HepG2 (cell line): ENCODE measurements around the gene HTR4. TPM values are rescaled to one million over a fixed set of nuclear protein-coding genes. Genes with fewer than 3 reads are reported as not detected.

ENCODE experiments used
- ATAC-seq: fragments of 200-7000 bp; cut with Tn5 transposase; 3 replicates; pipeline ENCODE4 v1.9.1; 2020; ENCODE audit warnings: mild to moderate bottlenecking, moderate library complexity
- BruUV-seq: library from RNA; stranded (reverse); fragments of 400-500 nt; replicated peaks from 2 replicates; lab custom pipeline; 2021; lab: Mats Ljungman, UMichigan
- CTCF ChIA-PET: fragments of 300-600 bp; formaldehyde crosslinking; extraction: SDS; loops from one replicate; lab custom pipeline; 2021; ENCODE audit warnings: low total read pairs, inconsistent platforms, low intra/inter-chr PET ratio; lab: Yijun Ruan, JAX
- POLR2A ChIA-PET: fragments of 350-600 bp; sonication (Branson Sonifier 250); formaldehyde crosslinking; loops from one replicate; lab custom pipeline; 2020; ENCODE audit warnings: antibody characterized with exemption, inconsistent platforms; lab: Yijun Ruan, JAX
- DNase-seq: peaks from one replicate; pipeline ENCODE4 v3.0.0-alpha.2; 2015; ENCODE audit warnings: low spot score
- FAIRE-seq: peaks from 3 replicates; lab custom pipeline; 2011; peaks lifted over from hg19 to GRCh38; lab: Jason Lieb, UNC
- H2AFZ ChIP-seq: one replicate; pipeline ENCODE4 v1.6.1; 2011; ENCODE audit warnings: low read length, inconsistent platforms
- H3K27ac ChIP-seq: fragments of 300-600 bp; 3 replicates; pipeline ENCODE4 v1.8.0; 2011; ENCODE audit warnings: mixed run types, mild to moderate bottlenecking, mixed read lengths, low read length, inconsistent platforms; ENCODE audit not compliant: insufficient read depth; ENCODE audit errors: extremely low read length
- H3K27me3 ChIP-seq, 2 experiments: fragments of 200-600 bp in 1 of 2; 2 replicates in 1 of 2; 3 replicates in 1 of 2; pipeline versions ENCODE4 v1.6.0 to v1.8.0; 2011; ENCODE audit warnings: low read length in 2 of 2, mild to moderate bottlenecking in 2 of 2, moderate library complexity in 2 of 2, inconsistent platforms in 1 of 2; ENCODE audit not compliant: insufficient read depth in 2 of 2, control insufficient read depth in 1 of 2
- H3K36me3 ChIP-seq, 2 experiments: fragments of 200-600 bp in 1 of 2; replicated peaks in 1 of 2; 2 replicates in 1 of 2; 3 replicates in 1 of 2; pipeline versions ENCODE4 v1.5.1 to v1.8.0; 2011; ENCODE audit warnings: low read length in 2 of 2, inconsistent platforms in 1 of 2; ENCODE audit not compliant: insufficient read depth in 2 of 2, control insufficient read depth in 1 of 2
- H3K4me1 ChIP-seq: 2 replicates; pipeline ENCODE4 v1.5.1; 2012; ENCODE audit warnings: low read length, inconsistent platforms; ENCODE audit not compliant: insufficient read depth
- H3K4me2 ChIP-seq: 2 replicates; pipeline ENCODE4 v1.6.0; 2011; ENCODE audit warnings: low read depth, low read length, inconsistent platforms
- H3K4me3 ChIP-seq, 3 experiments: fragments of 200-600 bp in 1 of 3; sonication (generic), shearing (Covaris generic) in 1 of 3; replicated peaks in 1 of 3; 2 replicates each; pipeline ENCODE4 v1.5.1; 2011 to 2016; ENCODE audit warnings: low read length in 3 of 3, inconsistent platforms in 2 of 3, low read depth in 2 of 3, mild to moderate bottlenecking in 2 of 3, control low read depth in 1 of 3, mixed read lengths in 1 of 3; ENCODE audit not compliant: insufficient read depth in 1 of 3
- H3K79me2 ChIP-seq: one replicate; pipeline ENCODE4 v1.6.1; 2011; ENCODE audit warnings: low read length, inconsistent platforms; ENCODE audit not compliant: insufficient read depth
- H3K9ac ChIP-seq: 2 replicates; pipeline ENCODE4 v1.6.0; 2011; ENCODE audit warnings: mild to moderate bottlenecking, low read depth, low read length, inconsistent platforms; ENCODE audit not compliant: insufficient read depth
- H3K9me3 ChIP-seq: 2 replicates; pipeline ENCODE4 v1.5.1; 2012; ENCODE audit warnings: mild to moderate bottlenecking, low read length
- H4K20me1 ChIP-seq: 2 replicates; pipeline ENCODE4 v1.6.0; 2011; ENCODE audit warnings: inconsistent platforms, mild to moderate bottlenecking, low read length, moderate library complexity; ENCODE audit not compliant: insufficient read depth
- JUND ChIP-seq: sonication (generic); formaldehyde crosslinking; IDR thresholded peaks from 2 replicates; pipeline ENCODE4 v1.8.0; 2022; ENCODE audit warnings: mild to moderate bottlenecking, missing genetic modification reagents
- SCMH1 ChIP-seq: sonication (generic); formaldehyde crosslinking; IDR thresholded peaks from 2 replicates; pipeline ENCODE4 v1.9.0; 2021; ENCODE audit warnings: missing genetic modification reagents, mild to moderate bottlenecking, borderline replicate concordance
- SP1 ChIP-seq, 2 experiments: fragments of 450-650 bp in 1 of 2; sonication (generic) in 1 of 2; formaldehyde crosslinking in 1 of 2; IDR thresholded peaks; 2 replicates each; pipeline versions ENCODE4 v1.4.0 to v1.6.1; 2016 to 2020; ENCODE audit warnings: missing genetic modification reagents in 1 of 2
- ZNF251 ChIP-seq: sonication (generic); formaldehyde crosslinking; IDR thresholded peaks from 2 replicates; pipeline ENCODE4 v1.9.0; 2021; ENCODE audit warnings: mild to moderate bottlenecking, missing genetic modification reagents
- ZNF318 ChIP-seq: sonication (generic); formaldehyde crosslinking; IDR thresholded peaks from 2 replicates; pipeline ENCODE4 v1.4.0; 2020; ENCODE audit warnings: mild to moderate bottlenecking, missing genetic modification reagents
- ZSCAN12 ChIP-seq: sonication (generic); formaldehyde crosslinking; IDR thresholded peaks from 2 replicates; pipeline ENCODE4 v1.9.0; 2021; ENCODE audit warnings: mild to moderate bottlenecking, missing genetic modification reagents
- WGBS: methylation state at CpG from one replicate; pipeline ENCODE4 v1.1.6; 2017; ENCODE audit warnings: low lambda C conversion rate; 5-methylcytosine and 5-hydroxymethylcytosine counted together
- in situ Hi-C: cut with HindIII; loops from 2 replicates; pipeline ENCODE4 v1.10.0; 2017; ENCODE audit warnings: low pct_unique_long_range_greater_than_20kb; ENCODE audit not compliant: extremely low pct_ligation_motif_present
- intact Hi-C: fragments of 100-400 bp; cut with micrococcal nuclease; formaldehyde crosslinking; loops from one replicate; pipeline ENCODE4 v1.10.0; 2022; ENCODE audit not compliant: unreplicated experiment
- polyA plus RNA-seq, 8 experiments: library from polyadenylated mRNA; depleted of rRNA in 3 of 8; stranded (reverse) in 7 of 8; unstranded in 1 of 8; fragments of >200 nt; fragmentation: Illumina TruSeq in 4 of 8; extraction: Trizol in 4 of 8; gene quantifications; 2 replicates each; pipeline versions ENCODE4 v1.2.1 to v1.2.3, GENCODE V29; 2011 to 2016; ENCODE audit warnings: low read depth in 4 of 8, missing spikeins in 1 of 8, mixed read lengths in 1 of 8; ENCODE audit not compliant: insufficient read depth in 1 of 8
- total RNA-seq, 5 experiments: library from RNA; depleted of rRNA; stranded (reverse); fragments of >200 nt; fragmentation: Illumina TruSeq; extraction: Trizol; gene quantifications; 2 replicates each; pipeline ENCODE4 v1.2.3, GENCODE V29; 2016; ENCODE audit warnings: low read depth in 1 of 5

Gene HTR4
- total and polyA plus RNA-seq, 2 of the 13 experiments (the other 11 are each of a cell fraction or from before 2014, with no cell fraction given), result not detected

- Histone ChIP-seq H3K4me1 (no peaks in the 10 kb centered on the region), H3K79me2 (no peaks in the 10 kb centered on the region), H3K27me3 (no peaks in the 10 kb centered on the region), H2AFZ (no peak overlapping the region), H3K27ac (no peak overlapping the region)
- ChIA-PET CTCF (no interaction called here), POLR2A (no interaction called here)
- in situ Hi-C loops, result no loop called here
- no TSS peak for BruUV-seq
- no peak for FAIRE-seq
- no peak for DNase-seq
- TF ChIP-seq ZSCAN12 (no peak), SCMH1 (CRISPR knock-in tag) (no peak)
- TF ChIP-seq, all 625 proteins: peak for 0
- Histone ChIP-seq H3K4me3 (no peak overlapping the region), H3K9ac (no peak overlapping the region), H3K9me3 (no peaks in the 10 kb centered on the region), H4K20me1 (no peaks in the 10 kb centered on the region), H3K4me2 (no peak overlapping the region), H3K36me3 (no peaks in the 10 kb centered on the region)
- no peak for ATAC-seq
- WGBS, result 33% methylated on average over 1 of the region's 1 CpG
- intact Hi-C loops, result no loop called here
These were observed 194.7 kb downstream of the HTR4 start for GRCh38 chr5:148459669-148460068.

- H3K4me3 ChIP-seq, result no peak overlapping the region
- no peaks in the 10 kb centered on the region for H3K36me3 ChIP-seq
- no peak for TF ChIP-seq SP1 (IDR thresholded peaks at IDR 0.05)
- no peak for TF ChIP-seq SP1 (CRISPR knock-in tag; IDR thresholded peaks at IDR 0.05)
- no peak for TF ChIP-seq ZNF318 (CRISPR knock-in tag)
- TF ChIP-seq ZNF251 (CRISPR knock-in tag), result no peak
- TF ChIP-seq JUND, result no peak
- no peaks in the 10 kb centered on the region for H3K27me3 ChIP-seq
- FAIRE-seq (no peak), ATAC-seq (no peak), DNase-seq (no peak)
- POLR2A ChIA-PET, result no interaction called here
- H3K27ac ChIP-seq, result no peak overlapping the region
- H3K4me2 ChIP-seq, result no peak overlapping the region
- intact Hi-C loops (no loop called here), in situ Hi-C loops (no loop called here)
- H3K9me3 ChIP-seq, result no peaks in the 10 kb centered on the region
- CTCF ChIA-PET, result no interaction called here
- BruUV-seq, result no TSS peak
- H2AFZ ChIP-seq, result no peak overlapping the region
- H3K79me2 ChIP-seq, result no peaks in the 10 kb centered on the region
- 81% methylated on average over 2 of the region's 3 CpGs for WGBS
- no peaks in the 10 kb centered on the region for H3K4me1 ChIP-seq
- H3K9ac ChIP-seq, result no peak overlapping the region
- no peaks in the 10 kb centered on the region for H4K20me1 ChIP-seq
These were observed 196.1 kb downstream of the HTR4 start for GRCh38 chr5:148458036-148458888.
